ENCODE measurements around the gene SSR3. TPM values are rescaled to one million over a fixed set of nuclear protein-coding genes. Genes with fewer than 3 reads are reported as not detected.

The SSR3 gene
- total and polyA plus RNA-seq, 9 of the 15 experiments (the other 6 are each of a cell fraction or from before 2014, with no cell fraction given) = 104 to 464 (median 307) TPM

GRCh38 chr3:156535162-156535627 lies 19.7 kb downstream of the SSR3 start (continued):
- TF ChIP-seq MLLT1 (IDR thresholded peaks at IDR 0.05) = no peak
- TF ChIP-seq POLR2AphosphoS5 (IDR thresholded peaks at IDR 0.05; ENCODE audit: control insufficient read depth, insufficient read depth, low read depth, low read length) = 0 out of 2 replicates have a peak, but pooled peaks have one; percentile 14
- no peak for TF ChIP-seq HDAC1 (IDR thresholded peaks at IDR 0.05)
- no peak for TF ChIP-seq ZFPM2 (CRISPR knock-in tag; IDR thresholded peaks at IDR 0.05)
- no peak for TF ChIP-seq XRCC3 (IDR thresholded peaks at IDR 0.05)
- no peak for TF ChIP-seq CCAR2 (IDR thresholded peaks at IDR 0.05; ENCODE audit: low read depth, low read length)
- no peak for TF ChIP-seq EHMT2 (IDR thresholded peaks at IDR 0.05)
- no peak for TF ChIP-seq ARID2 (IDR thresholded peaks at IDR 0.05)
- TF ChIP-seq, protein P1, sequence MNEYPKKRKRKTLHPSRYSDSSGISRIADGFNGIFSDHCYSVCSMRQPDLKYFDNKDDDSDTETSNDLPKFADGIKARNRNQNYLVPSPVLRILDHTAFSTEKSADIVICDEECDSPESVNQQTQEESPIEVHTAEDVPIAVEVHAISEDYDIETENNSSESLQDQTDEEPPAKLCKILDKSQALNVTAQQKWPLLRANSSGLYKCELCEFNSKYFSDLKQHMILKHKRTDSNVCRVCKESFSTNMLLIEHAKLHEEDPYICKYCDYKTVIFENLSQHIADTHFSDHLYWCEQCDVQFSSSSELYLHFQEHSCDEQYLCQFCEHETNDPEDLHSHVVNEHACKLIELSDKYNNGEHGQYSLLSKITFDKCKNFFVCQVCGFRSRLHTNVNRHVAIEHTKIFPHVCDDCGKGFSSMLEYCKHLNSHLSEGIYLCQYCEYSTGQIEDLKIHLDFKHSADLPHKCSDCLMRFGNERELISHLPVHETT (CRISPR knock-in tag; conservative IDR thresholded peaks at IDR 0.05 in 1 of 2, IDR thresholded peaks at IDR 0.05 in 1 of 2) = no peak
- TF ChIP-seq, protein P2, sequence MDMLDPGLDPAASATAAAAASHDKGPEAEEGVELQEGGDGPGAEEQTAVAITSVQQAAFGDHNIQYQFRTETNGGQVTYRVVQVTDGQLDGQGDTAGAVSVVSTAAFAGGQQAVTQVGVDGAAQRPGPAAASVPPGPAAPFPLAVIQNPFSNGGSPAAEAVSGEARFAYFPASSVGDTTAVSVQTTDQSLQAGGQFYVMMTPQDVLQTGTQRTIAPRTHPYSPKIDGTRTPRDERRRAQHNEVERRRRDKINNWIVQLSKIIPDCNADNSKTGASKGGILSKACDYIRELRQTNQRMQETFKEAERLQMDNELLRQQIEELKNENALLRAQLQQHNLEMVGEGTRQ (CRISPR knock-in tag; IDR thresholded peaks at IDR 0.05) = no peak
- no peak for TF ChIP-seq MBD2 (IDR thresholded peaks at IDR 0.05; ENCODE audit: borderline replicate concordance, low read depth)
- TF ChIP-seq ZNF263 (CRISPR knock-in tag; IDR thresholded peaks at IDR 0.05; ENCODE audit: borderline replicate concordance) = no peak
- TF ChIP-seq ZEB2 (IDR thresholded peaks at IDR 0.05) = 0 out of 2 replicates have a peak, but pooled peaks have one; percentile 12
- TF ChIP-seq SUPT5H (IDR thresholded peaks at IDR 0.05) = 0 out of 2 replicates have a peak, but pooled peaks have one; percentile 38
- TF ChIP-seq ASH1L (IDR thresholded peaks at IDR 0.05; ENCODE audit: borderline replicate concordance, low read depth, partially characterized antibody) = no peak
- peak; percentile 85 for TF ChIP-seq JUND (IDR thresholded peaks at IDR 0.05; ENCODE audit: borderline replicate concordance, low read depth, low read length)
- peak; percentile 82 for TF ChIP-seq JUND (tag; IDR thresholded peaks at IDR 0.05; ENCODE audit: borderline replicate concordance, low read depth, low read length)
- no peak for TF ChIP-seq TARDBP (IDR thresholded peaks at IDR 0.05)
- TF ChIP-seq DDX20 (tag; IDR thresholded peaks at IDR 0.05; ENCODE audit: low read depth) = no peak
- TF ChIP-seq ZBTB26 (CRISPR knock-in tag; IDR thresholded peaks at IDR 0.05) = no peak
- no peak for TF ChIP-seq MTA1 (IDR thresholded peaks at IDR 0.05; ENCODE audit: borderline replicate concordance)
- no peak for TF ChIP-seq CCNT2 (IDR thresholded peaks at IDR 0.05; ENCODE audit: borderline replicate concordance, extremely low read depth, insufficient read length, low read depth, low read length)
- no peak for TF ChIP-seq ZFP30 (CRISPR knock-in tag; IDR thresholded peaks at IDR 0.05; ENCODE audit: borderline replicate concordance)
- TF ChIP-seq CEBPG (CRISPR knock-in tag; IDR thresholded peaks at IDR 0.05) = no peak
- peak in 1 of 2 experiments; percentile 65; a peak in 1 of 4 replicates for TF ChIP-seq CEBPG (tag; conservative IDR thresholded peaks at IDR 0.05 in 1 of 2, IDR thresholded peaks at IDR 0.05 in 1 of 2)
